SK-N-MC (cell line): Measurements from ENCODE around the gene METTL21A.

Source experiments
- EZH2 ChIP-seq: fragments of 200-600 bp; sonication (generic); IDR thresholded peaks from one replicate; pipeline ENCODE4 v1.6.1; 2017; ENCODE audit warnings: antibody characterized with exemption
- FOXP2 ChIP-seq: optimal IDR thresholded peaks from 2 replicates; pipeline ENCODE3; 2011; ENCODE audit warnings: mild to moderate bottlenecking, moderate library complexity; ENCODE audit not compliant: insufficient read depth; ENCODE audit errors: extremely low read length, control extremely low read depth
- POLR2AphosphoS5 ChIP-seq: IDR thresholded peaks from 2 replicates; pipeline ENCODE4 v1.6.1; 2012; ENCODE audit warnings: mild to moderate bottlenecking, low read depth, low read length, borderline replicate concordance

- TF ChIP-seq POLR2AphosphoS5 (no peak), EZH2 (no peak), FOXP2 (no peak)
Measured at GRCh38 chr2:207587305-207587704, 37.9 kb downstream of the METTL21A start.
